GM12865 (cell line): ENCODE results near the gene IREB2.

Experiments used
- DNase-seq: peaks from one replicate; pipeline ENCODE4 v3.0.0; 2010; ENCODE audit warnings: low read depth
- H3K4me3 ChIP-seq: 2 replicates; pipeline ENCODE4 v1.5.1; 2011; ENCODE audit warnings: mild to moderate bottlenecking, low read depth, low read length, control low read depth
- TF ChIP-seq, protein P1 (sequence below): IDR thresholded peaks from 2 replicates; pipeline ENCODE4 v1.5.1; 2011; ENCODE audit warnings: low read length, control low read depth, low read depth, inconsistent platforms; ENCODE audit not compliant: insufficient read depth; ENCODE audit errors: missing control alignments

Gene IREB2

GRCh38 chr15:78417754-78418630, 20.0 kb upstream of the IREB2 start:
- TF ChIP-seq, protein P1, sequence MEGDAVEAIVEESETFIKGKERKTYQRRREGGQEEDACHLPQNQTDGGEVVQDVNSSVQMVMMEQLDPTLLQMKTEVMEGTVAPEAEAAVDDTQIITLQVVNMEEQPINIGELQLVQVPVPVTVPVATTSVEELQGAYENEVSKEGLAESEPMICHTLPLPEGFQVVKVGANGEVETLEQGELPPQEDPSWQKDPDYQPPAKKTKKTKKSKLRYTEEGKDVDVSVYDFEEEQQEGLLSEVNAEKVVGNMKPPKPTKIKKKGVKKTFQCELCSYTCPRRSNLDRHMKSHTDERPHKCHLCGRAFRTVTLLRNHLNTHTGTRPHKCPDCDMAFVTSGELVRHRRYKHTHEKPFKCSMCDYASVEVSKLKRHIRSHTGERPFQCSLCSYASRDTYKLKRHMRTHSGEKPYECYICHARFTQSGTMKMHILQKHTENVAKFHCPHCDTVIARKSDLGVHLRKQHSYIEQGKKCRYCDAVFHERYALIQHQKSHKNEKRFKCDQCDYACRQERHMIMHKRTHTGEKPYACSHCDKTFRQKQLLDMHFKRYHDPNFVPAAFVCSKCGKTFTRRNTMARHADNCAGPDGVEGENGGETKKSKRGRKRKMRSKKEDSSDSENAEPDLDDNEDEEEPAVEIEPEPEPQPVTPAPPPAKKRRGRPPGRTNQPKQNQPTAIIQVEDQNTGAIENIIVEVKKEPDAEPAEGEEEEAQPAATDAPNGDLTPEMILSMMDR: no peak
- DNase-seq: no peak
- H3K4me3 ChIP-seq: no peak overlapping the region

DNA sequence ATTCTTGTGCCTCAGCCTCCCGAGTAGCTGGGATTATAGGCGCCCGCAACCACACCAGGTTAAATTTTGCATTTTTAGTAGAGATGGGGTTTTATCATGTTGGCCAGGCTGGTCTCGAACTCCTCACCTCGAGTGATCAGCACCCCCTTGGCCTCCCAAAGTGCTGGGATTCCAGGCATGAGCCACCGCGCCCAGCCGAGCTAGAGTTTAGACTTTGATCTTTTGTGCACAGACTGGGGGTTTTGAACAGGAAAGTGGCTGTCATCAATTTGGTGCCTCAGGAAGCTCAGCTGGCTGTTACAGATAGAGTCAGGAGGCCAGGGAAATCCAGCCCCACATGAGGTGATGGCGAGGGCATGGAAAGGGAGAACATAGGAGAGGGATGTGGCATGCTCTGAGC, 19.3 kb upstream of the IREB2 start:
- TF ChIP-seq, protein P1: no peak

GRCh38 chr15:78419367-78419766, 18.6 kb upstream of the IREB2 start:
- DNase-seq: no peak
- TF ChIP-seq, protein P1: no peak
- H3K4me3 ChIP-seq: no peak overlapping the region

More for the DNA sequence above, 19.3 kb upstream of the IREB2 start:
- H3K4me3 ChIP-seq: no peak overlapping the region
- DNase-seq: no peak

DNA sequence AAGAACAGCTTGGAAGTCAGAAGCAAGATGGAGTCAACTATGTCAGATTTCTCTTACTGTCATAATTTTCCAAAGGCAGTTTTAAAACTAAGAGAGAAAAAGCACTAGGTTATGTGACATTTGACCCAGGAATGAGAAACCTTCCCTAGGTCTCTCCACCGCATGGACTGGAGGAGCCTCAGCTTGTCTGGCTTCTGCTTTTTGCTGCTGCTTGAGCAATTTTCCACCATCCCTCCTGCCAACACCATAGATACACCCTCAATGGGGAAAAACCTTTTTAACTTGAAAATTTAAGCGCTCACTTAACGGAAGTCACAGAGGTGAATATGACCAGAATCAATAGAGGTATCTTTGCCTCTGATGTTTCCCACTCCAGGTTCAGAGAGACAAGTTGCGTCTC, 17.8 kb upstream of the IREB2 start:
- DNase-seq: no peak
- TF ChIP-seq, protein P1: no peak
- H3K4me3 ChIP-seq: no peak overlapping the region

- DNase-seq: no peak
- TF ChIP-seq, protein P1: no peak
- H3K4me3 ChIP-seq: no peak overlapping the region
Measured at GRCh38 chr15:78420766-78421165, 17.2 kb upstream of the IREB2 start.

GRCh38 chr15:78421238-78421965, 16.6 kb upstream of the IREB2 start:
- no peak for DNase-seq
- H3K4me3 ChIP-seq: no peak overlapping the region
- TF ChIP-seq, protein P1: no peak
